ENCODE results near the gene R3HDM1.

- no peak for TF ChIP-seq YY1 (IDR thresholded peaks at IDR 0.05; ENCODE audit: insufficient read depth, insufficient read length)
- no peak for TF ChIP-seq SUZ12 (IDR thresholded peaks at IDR 0.05; ENCODE audit: extremely low read depth, insufficient read depth, insufficient read length)
Observed at GRCh38 chr2:135688978-135689377, 157.7 kb downstream of the R3HDM1 start.

Data from NT2/D1 (cell line).